Measurements from ENCODE around the gene FAIM2. TPM values are rescaled to one million over a fixed set of nuclear protein-coding genes. Genes with fewer than 3 reads are reported as not detected.
"Not testable (repeated sequence)": the region's sequence is repeated elsewhere in the genome, so short reads cannot be mapped to it uniquely, and the experiment has no call there.

Gene FAIM2
- polyA plus RNA-seq, 1 donor = 3.5 TPM

DNA sequence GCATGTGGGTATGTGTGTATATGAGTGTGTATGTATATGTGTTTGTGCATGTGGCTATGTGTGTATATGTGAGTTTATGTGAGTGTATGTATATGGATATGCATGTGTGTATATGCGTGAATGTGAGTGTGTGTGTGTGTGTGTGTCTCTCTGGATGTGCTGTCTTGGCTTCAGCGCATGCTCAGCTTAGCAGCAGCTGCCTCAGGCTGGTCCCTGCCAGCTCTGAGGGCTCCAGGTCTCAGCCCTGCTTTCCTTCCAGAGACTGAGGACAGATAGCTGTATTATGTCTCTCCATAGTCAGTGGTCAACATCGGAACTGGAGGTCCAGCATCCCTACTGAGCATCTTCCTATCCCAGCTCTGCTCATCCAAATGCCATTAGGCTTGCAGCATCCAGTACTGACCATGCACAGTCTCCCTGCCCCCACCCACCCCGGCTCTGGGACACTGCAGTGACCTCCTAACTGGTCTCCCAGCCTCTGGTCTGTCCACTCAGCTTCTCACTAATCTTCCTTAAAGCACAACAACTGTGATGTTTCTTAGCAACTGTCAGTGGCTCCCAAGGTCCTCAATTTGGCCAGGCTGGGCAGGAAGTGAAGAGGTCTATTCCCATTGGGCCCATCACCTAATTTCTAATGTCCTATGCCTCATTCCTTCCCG lies 22.8 kb downstream of the FAIM2 start:
- DNase-seq = no peak

DNA sequence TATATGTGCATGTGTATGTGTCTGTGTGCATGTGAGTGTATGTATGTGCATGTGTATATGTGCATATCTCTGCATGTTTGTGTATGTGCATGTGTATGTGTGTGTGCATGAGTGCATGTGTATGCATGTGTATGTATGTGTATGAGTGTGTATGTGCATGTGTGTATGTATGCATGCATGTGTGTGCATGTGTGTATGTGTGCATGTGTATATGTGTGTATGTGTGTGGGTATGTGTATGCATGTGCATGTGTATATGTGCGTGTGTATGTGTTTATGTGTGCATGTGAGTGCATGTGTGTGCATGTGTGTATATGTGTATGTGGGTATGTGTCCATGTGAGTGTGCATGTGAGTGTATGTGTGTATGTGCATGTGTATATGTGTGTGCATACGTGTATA lies 24.6 kb downstream of the FAIM2 start:
- DNase-seq = not testable (repeated sequence)

DNA sequence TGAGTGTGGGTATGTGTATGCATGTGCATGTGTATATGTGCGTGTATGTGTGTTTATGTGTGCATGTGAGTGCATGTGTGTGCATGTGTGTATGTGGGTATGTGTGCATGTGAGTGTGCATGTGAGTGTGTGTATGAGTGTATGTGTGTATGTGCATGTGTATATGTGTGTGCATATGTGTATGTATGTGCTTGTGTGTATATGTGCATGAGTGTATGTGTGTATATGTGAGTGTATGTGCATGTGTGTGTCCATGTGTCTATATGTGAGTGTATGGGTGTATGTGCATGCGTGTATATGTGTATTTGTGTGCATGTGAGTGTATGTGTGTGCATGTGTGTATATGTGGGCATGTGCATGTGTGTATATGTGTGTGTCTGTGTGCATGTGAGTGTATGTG lies 25.7 kb downstream of the FAIM2 start:
- no peak for DNase-seq

DNA sequence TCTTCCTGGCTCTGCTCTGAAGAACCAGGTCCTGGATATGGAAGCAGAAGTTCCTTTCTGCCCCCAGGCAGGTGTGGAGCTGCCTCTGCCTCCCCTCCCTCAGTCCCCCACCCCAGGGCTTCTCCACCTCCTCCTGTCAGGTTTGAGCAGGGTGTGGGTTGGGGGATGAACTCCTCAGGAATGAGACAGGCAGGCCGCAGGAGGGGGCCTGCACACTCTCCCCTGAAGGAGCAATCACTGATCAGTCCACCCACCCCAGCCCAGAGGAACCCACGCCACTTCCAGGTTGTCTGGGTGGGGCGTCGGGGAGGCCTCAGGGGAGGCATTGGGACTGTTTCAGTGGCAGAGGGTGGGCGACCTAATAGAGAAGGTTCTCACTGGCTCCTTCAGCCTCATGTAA lies 26.6 kb downstream of the FAIM2 start:
- no peak for DNase-seq

DNA sequence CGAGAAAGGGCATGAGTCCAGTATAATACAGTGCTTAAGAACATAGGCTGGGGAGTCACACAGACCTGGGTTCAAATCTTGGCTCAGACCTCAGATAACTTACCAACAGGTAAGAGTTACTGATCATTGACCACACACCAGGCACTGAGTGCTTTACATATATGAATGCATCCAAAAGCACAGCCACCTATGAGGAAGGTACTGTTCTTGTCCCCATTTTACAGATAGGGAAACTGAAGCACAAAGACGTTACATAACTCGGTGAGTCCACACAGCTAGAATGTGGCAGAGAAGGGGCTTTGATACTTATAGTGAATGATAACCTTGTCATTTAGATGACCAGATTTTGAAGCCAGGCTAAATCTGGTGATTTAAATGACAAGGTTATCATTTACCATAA lies 27.6 kb downstream of the FAIM2 start:
- no peak for DNase-seq

DNA sequence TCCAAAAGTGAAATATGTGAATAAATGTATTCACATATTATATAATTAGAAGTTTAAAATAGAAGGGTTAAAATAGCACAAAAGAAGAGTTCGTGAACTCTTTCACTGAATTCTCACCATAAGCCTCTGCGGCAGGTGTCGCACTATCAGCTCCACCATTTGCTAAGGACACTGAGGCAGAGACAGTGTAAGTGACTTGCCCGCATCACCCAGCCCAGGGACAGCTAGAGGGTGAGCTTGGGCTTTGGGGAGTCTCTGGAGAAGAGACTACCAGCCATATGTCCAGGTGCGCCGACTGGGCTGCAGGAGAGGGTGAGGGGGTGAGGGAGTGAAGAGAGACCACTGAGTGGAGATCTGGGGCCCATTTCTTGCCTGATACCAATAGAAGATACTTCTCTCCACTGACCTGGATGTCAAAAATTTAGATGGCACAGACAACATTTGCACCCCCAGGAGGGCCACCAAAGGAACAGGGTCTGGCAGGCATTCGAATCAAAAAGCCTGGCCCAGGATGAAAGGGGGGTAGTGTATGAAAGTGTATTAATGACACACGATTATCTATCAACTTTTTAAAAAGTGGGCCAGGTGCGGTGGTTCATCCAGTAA lies 28.5 kb downstream of the FAIM2 start:
- DNase-seq = no peak

DNA sequence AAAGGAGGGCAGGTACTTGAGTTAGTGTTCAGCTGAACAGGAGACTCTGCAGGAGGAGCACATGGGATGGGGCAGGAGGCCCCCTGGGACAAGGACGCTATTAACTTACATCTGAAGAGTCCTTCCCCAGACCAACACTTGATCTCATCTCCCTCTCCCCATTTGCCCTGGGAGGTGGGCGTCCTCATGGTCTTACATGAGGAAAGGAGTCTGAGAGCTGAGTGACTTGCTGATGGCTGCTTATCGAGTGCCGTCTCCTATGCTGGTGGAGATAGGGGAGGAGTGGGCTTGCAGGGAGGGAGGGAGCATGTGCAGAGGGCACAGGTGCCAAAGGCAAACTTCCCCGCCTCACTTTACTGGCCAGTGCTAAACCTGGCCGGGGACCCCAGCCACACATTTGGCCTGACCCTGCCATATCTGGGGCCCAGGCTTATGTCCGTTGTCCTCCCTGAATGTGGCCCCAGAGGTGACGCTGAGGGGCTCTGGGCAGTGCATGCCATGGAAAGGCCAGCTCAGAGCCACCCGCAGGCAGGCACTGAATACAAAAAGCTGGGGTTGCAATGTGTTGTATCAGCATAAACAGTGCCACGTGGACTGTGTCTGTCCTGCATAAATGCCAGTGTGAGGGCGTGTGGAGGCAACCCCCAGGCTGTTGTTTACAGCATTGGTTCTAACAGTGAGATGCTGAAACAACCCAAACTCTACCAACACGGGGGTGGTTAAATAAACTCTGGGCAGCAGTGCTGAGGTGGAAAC lies 29.4 kb downstream of the FAIM2 start:
- no peak for DNase-seq

DNA sequence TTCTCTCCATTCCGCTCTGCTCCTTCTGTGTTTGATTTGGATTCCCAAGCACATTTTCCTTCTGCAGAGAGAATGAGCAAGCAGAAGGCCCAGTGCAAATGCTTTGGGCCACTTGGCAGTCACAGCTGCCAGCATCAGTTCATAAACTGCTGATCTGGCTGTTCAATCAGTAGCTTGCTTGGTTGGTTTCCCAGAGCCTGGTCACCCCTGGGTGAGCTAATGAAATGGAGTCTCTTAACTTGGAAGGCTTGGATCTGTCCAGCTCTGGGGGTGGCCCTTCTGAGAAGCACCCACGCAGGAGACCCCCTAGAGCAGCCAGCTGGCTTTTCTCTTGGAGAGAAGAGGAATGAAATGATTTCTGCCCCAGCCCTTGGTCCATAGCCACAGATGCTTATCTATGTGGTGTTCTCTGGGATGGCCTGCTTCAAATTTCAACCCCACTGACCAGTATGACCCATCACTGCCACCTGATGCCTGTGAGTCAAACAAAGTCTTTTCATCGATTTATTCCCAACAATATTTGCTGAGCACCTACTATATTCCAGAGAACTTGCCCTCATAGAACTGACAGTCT lies 30.3 kb downstream of the FAIM2 start:
- DNase-seq = no peak

DNA sequence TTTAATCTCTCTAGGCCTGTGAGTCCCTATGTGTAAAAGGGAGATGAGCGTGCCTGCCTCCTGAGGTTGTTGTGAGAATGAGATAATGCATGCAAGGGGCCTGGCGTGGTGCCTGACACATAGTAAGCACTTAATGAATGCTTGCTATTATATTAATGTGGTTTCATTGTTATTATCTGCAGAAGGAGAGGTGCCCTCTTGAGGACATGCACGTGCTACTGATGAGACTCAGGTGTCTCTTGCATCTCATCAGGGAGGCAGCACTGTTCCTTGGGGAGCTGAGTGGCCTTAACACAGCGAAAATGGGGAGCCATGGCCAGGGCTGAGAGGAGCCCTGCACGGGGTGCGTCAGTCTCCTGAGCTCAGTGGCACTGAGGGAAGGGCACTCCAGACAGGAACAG lies 30.9 kb downstream of the FAIM2 start:
- no peak for DNase-seq

DNA sequence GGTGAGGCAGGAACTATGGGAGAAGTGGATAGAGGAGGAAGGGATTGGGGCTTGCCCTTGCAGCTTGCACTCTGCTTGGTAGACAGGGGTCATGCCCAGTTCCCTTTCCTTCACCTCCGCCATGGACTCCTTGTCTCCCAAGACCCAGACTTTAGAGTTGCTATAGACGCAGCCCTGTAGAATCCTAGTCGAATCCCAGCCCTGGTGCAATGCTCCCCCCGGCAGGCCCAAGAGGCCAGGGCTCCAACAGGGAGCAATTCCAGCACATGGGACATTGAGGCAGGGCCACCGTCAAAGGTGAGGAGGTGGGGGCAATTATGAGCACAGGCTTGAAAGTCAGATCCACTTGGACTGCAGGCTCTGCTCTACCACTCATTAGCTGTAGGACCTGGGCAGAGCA lies 31.3 kb downstream of the FAIM2 start:
- no peak for DNase-seq

DNA sequence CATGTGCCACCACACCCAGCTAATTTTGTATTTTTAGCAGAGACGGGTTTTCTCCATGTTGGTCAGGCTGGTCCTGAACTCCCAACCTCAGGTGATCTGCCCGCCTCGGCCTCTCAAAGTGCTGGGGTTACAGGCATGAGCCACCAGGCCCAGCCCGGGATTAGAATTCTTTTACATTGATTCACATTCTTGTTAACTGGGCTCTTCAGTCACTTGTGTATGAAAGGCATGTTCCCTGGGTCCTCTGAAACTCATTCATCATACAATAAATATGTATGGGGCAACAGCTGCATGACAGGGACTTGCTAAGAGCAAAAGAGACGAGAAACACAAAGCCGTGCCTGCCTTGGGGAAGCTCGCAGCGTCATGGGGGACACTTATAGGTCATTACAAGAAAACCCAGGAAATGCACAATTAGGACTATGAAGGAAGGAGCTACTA lies 31.9 kb downstream of the FAIM2 start:
- not testable (repeated sequence) for DNase-seq

DNA sequence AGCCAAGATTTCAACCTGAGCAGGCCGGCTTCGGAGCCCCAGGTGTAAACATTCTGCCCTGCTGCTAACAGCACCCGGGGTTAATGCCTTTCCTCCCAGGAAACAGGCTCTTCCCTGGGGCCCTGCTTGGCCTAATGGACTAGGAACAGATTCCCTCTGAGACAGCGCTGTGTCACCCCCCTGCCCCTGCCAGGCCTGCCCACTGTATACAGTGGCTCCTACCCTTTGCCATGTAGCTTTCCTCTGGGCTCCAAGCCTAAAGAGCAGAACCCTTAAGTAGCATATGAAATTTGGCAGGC lies 32.5 kb downstream of the FAIM2 start:
- DNase-seq = no peak

DNA sequence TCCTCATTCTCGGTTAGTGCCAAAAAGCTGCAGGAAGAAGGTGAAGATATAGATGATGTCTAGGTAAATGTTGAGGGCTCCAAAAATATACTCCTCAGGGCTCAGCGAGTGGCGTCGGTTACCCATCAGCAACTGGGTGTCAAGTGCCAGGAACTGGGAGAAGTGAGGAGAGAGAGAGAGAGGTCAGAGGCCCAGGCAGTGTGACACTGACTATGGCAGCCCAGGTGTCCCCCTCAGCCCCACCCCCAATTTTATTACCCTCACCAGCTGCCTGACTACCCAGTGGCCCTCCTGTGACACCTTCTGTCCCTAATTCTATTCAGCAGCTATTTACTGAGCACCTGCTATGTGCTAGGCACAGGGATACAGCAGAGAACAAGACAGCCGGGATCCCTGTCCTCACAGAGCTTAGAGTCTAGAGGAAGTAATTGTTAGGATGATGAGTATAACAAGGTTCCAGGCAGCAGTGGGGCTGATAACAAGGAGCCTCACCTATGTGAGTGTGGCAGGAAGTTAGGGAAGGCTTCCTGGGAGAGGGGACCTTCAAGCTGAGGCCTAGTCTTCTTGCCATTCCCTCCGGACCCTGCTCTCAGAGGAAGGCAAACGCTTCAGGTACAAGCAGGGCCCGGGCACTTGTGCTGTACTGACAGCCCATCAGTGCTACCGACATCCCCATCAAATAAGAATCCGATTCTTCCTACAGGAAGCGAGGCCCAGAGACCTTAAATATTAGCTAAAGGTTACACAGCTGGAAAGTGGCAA lies 33.0 kb downstream of the FAIM2 start:
- no peak for DNase-seq

DNA sequence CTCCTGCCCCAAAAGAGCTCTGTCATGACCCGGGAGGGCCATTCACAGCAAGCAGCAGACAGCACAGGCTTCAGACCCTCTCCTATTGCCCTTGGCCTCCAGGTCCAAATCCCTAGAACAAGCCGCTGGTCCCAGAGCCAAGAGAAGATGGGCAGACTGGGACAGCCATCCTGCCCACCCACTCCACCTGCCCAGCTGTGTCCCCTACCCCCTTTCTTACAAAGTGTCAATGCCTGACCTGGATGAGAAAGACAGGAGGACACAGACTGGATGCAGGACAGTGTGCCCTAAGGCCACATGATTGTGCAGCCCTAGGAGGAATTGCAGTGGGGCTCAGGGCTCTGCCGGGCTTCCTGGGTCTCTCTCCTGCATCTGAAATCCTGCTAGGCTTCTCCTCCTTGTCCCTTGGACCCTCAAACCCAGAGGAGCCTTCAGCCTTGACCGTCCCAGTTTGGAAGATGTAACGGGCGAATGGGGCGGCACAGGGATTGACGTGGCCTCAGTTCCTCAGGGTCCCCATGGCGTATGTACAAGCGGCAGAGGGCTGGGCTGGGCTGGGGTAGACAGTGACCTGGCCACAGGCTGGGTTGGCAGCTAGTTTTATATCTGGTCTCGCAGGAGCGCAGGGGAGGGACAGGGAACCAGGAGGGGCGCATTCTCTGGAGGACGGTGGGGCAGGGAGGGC lies 33.7 kb downstream of the FAIM2 start:
- no peak for DNase-seq

DNA sequence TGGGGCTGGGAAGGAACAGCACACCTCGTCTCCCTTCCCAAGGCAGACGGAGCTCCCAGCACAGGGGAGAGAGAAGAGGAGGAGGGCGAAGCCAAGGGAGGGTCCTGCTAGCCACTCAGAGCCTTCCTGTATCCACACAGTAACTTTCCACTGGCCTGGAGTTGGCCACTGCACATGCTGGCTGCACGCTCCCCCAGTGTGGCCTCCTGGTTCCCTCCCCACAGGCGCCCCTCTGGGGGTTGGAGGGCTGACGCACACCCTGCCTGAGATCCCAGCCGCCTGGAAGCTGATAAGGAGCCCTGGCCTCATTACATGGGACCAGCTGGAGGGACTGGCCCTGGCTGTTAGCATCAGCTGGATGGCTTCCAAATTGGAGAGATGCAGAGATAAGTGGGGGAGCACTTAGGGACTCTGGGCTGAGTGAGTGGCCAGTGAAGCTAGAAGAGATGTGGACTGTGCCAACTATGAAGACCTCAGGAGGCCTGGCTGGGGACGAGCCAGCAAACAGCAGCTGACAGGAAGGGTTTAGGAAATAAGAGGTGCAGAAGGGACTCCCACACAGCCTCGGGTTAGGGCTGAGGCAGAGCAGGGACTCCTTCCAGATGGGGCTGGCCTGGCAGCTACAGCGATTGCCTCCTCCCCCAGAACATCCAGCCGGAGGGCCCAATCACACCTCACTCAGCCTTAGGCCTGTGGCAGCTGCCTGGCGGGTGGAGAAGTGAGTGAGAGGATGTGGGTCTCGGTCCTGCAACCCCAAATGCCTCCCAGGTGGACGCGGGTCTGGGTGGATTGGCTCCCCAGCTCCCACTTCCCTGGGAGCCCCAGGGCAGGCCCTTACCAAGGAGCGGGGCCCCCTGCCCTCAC lies 34.5 kb downstream of the FAIM2 start:
- peak; percentile 79 for DNase-seq

DNA sequence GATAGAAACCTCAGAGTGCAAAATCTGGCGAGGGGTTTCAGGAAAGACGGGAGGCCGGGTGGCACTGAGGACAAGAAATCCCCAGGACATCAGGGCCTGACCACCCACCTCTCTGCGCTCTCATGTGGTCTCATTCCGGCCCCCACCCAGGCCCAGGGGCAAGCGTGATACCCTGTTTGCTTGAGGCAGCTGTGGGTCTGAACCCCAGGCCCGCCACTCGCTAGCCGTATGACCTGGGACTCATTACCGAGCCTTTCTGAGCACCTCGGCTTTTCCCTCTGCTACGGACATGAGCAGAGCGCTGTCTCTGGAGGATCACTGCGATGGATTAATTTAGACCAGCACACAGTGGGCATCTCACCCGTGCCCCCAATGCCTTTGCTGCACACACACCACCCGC lies 35.3 kb downstream of the FAIM2 start:
- no peak for DNase-seq

DNA sequence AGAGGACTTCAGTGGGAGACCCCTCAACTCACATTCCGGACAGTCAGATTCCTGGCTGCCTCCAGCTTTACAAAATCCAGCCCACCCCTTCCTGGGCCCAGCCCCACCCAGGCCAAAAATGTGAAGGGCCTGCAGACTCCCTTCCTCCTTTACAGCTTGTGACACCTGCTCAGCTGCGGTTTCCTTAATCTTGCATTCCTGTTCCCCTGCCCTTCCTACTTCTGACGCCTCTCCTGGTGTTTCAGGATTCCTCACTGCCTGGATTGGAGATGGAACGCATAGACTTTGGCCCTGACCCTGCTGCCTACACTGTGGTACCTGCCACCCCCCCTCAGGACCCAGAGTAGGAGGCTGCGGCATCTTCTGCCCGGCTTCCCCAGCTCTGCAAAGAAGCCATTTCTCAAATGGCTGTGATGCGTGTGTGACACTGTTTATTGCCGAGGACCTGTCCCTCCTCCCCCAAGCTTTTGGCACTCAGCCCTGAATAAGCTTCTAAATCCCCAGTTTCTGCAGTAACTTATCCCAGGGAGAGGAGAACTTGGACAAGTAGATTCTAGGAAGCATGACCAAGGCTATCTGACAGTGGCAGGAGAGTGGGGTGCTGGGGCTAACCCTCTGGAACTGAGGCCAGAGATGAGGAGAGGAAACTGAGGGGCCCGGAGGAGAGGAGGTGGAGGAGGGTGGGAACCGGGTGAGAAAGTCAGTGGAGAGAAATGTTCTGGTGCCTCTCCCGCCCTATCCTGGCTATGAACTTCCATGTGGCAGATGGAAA lies 35.9 kb downstream of the FAIM2 start:
- DNase-seq = no peak

DNA sequence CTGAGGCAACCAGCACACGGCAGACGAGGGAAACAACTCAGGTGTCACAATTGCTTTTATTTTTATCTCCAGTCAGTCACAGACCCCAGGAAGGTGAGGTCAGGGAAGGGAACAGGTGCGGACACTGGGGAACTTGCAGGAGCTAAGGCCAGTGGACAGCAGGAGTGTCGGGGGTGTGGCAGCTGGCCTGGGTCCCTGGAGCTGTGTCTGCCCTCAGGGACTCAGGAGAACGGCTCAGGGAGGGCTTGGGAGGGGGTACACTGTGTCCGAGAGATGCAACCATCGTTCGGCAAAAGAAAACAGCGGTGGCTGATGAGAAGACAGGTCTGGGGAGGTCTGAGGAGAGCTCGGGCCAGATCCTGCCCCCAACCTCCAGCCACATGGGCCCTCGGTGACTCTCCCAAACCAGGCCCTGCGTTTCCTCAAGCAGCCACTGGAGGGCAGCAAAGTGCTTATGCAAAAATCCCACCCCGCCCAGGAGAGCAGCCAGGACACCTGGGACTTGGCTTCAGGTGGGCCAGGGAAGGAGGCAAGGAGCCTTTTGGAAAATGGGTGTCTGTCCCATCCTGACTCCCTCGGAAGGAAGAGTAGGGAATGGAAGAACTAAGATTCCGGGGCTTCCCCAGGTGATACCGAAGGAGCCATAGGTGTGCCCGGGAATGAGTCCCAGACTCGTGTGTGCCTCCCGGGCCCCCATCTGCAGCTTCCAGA lies 36.7 kb downstream of the FAIM2 start:
- peak; percentile 79 for DNase-seq

DNA sequence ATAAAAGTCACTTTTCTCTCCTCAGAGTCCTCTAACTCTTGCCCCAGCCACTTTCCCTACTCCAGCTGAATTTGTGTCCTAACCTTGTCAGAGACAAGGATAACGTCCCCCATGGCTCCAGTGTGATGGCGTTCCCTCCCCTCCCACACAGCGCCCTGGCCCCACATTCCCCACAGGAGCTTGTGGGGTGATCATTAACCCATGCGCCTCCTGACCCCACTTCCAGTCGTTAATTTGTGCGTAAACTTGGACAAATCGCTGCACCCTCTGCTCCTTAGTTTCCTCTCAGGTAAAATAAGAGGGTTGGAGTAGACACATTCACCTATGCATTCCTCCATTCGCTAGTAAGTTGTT lies 37.9 kb downstream of the FAIM2 start:
- no peak for DNase-seq
